A549 treated with DMSO at 1 μM for 4 hours (cell line): Measurements from ENCODE around the gene NCF4. TPM values are rescaled to one million over a fixed set of nuclear protein-coding genes. Genes with fewer than 3 reads are reported as not detected.

Experiments used
- total RNA-seq: library from RNA; stranded (reverse); fragments of 200-300 nt; extraction: Qiagen RNA extraction; gene quantifications from 5 replicates; pipeline ENCODE4 v1.2.3, GENCODE V29; 2022; ENCODE audit warnings: low read depth

NCF4 gene
- total RNA-seq: not detected in 5 replicates

DNA sequence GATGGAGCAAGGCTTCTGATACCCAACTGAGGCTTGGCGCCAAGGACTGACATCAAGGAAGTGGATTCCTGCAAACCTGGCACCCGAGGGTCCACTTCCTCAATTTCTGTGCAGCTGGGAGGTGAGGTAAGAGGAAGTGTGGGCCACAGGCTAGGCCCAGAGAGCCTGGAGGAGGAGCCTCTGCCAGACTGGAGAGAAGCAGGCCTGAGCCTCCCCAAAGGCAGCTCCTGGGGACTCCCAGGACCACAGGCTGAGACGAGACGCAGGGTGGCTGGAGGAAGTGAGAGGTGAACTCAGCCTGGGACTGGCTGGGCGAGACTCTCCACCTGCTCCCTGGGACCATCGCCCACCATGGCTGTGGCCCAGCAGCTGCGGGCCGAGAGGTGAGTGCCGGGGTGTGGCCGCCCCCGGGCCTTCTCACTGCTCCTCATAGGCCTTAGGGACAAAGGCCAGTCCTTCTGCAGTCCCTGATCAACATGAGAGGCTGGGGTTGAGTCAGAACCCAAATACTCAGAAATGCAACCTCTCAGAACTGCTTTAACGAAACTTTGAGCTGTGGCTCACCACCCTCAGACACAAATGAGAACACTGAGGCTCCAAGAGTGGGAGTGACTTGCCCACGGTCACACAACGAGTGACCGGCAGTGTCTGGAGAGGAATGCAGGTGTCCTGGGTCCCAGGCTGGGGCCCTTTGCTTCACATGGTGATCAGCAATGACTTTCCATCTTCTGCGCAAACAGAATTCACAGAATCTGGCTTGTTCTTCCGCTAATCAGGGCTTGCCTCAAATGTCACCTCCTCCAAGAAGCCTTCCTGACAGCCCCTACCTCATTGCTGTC, at the start of gene NCF4:
Gene NCF4, plus strand, starts transcription at position 186 of the 839 bp plus-strand sequence. Its CDS starts 166 bp downstream, at position 352.

DNA sequence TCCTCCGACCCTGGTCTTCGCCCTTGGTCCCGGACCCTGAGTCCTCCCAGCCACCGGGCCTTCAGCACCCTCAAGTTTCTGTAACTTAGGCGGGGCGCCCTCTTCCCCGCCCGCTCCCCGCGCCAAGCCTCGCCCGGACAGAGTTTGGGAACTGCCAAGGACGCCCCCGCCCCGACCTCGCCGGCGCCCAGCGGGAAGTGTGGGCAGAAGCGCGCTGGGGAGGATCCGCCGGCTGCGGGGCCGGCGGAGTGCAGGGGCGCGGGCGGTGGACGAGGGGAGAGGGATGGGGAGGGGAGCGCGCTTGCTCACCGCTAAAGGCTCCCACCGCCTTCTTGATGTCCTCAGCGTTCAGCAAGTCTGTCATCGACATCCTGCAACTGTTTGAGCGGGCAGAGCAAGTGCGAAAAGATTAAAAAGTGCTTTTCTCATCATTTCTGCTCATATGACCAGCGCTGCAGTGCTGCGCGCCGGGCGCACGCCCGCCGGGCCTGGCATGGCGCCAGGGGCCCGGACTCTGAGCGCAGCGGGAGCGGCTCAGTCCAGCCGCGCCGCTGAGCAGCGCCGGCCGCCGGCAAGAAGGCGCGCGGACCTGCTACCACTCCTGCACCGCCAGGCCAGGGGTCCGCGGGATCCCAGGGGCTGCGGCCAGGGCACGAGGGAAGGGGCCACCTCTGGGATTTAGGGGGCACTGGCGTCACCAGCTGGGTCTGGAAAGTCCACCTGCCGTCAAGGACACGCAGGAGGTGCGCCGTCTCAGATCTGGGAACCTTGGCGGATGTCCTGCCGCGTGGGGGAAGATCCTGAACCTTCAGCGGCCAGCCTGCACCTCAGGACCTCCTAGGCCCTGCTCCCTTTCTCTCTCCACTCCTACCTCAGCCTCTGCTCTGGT, 43.9 kb upstream of the NCF4 start, which contains the start of gene PVALB:
Gene PVALB, minus strand, starts transcription at position 400 of the 889 bp plus-strand sequence. Its CDS starts 30 bp downstream, at position 370.

DNA sequence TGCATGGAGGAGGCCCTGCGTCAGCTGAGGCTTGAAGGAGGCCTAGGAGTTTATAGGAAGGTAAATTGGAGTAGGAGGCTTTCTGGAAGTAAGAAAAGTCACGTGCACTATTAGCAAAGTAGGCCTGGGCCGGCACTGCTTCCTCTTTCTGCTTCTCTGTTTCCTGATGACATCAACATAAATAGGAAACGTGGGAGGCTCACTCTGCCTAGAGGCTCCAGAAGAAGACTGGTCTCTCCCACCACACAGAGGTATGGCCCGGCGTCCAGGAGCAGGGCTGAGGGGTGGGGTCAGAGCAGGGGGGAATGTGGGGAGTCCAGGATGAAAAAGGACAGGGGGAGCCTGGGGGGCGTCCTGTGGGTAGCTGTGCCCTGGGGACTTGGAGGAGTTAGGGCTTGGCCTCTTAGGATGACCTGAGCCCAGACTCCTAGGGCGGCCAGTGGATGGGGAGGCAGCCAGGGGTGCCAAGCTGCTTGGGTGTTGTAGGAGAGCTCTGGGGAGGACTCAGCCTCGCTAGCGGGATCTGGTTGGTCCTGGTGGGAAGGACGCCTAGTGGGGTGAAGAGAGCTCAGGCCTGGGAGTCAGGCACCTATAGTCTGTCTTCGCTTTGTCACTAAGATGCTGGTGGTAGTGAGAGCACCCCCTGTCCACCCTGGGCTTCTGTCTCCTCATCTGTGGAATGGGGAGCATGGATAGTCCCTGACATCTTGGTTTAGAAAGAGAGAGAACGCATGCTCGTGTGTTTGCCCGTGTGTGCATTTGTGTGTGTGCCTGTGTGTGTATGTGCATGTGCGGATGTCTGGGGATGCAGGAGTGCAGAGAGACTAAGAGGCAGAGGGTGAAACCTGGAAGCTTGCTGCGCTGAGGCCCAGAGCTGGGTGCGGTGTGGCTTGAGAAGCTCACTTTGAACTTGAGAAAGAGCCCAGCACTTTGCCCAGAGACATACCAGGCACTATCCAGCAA, 52.9 kb downstream of the NCF4 start, which contains the start of gene CSF2RB:
Gene CSF2RB, plus strand, starts transcription at position 202 of the 963 bp plus-strand sequence. CDS start 8,580 bp downstream, outside the sequence.

Other genes with a start within 250 kb of the NCF4 start
- not detected in 5 replicates for gene CACNG2, start 157.3 kb upstream of the NCF4 start, total RNA-seq
- 18.8 to 26.5 TPM (median 21.9 TPM) in 5 replicates for gene IFT27, start 84.9 kb upstream of the NCF4 start, total RNA-seq
- not detected in 5 replicates for gene PVALB, start 44.0 kb upstream of the NCF4 start, total RNA-seq
- gene CSF2RB, start 52.6 kb downstream of the NCF4 start, total RNA-seq: 0.01 TPM in 1 of 5 replicates, not detected in the others
- gene TST, start 158.4 kb downstream of the NCF4 start, total RNA-seq: 41.3 to 49.9 TPM (median 48.0 TPM) in 5 replicates
- 41.8 to 71.1 TPM (median 60.9 TPM) in 5 replicates for gene MPST, start 158.7 kb downstream of the NCF4 start, total RNA-seq
- gene KCTD17, start 190.7 kb downstream of the NCF4 start, total RNA-seq: 22.1 to 27.5 TPM (median 23.5 TPM) in 5 replicates
- gene TMPRSS6, start 248.7 kb downstream of the NCF4 start, total RNA-seq: 0.02 TPM in 1 of 5 replicates, not detected in the others